DND-41 (cell line): Measurements from ENCODE around the gene PRRC2B.

Source experiments
- ATAC-seq: fragments of 200-7000 bp; cut with Tn5 transposase; 3 replicates; pipeline ENCODE4 v1.9.1; 2021; ENCODE audit warnings: low read depth; ENCODE audit not compliant: insufficient read depth
- DNase-seq: peaks from one replicate; pipeline ENCODE4 v3.0.0-alpha.2; 2020
- H2AFZ ChIP-seq: 2 replicates; pipeline ENCODE4 v1.6.0; 2012; ENCODE audit warnings: low read depth, low read length
- H3K27ac ChIP-seq: 2 replicates; pipeline ENCODE4 v1.5.1; 2012; ENCODE audit warnings: low read length, inconsistent platforms
- H3K27me3 ChIP-seq: fragments of 200-600 bp; sonication (generic); 2 replicates; pipeline ENCODE4 v1.6.0; 2012; ENCODE audit warnings: low read length, mild to moderate bottlenecking, inconsistent platforms; ENCODE audit not compliant: insufficient read depth, poor library complexity
- H3K36me3 ChIP-seq: 2 replicates; pipeline ENCODE4 v1.5.1; 2012; ENCODE audit warnings: low read length, inconsistent platforms; ENCODE audit not compliant: insufficient read depth
- H3K4me1 ChIP-seq: 2 replicates; pipeline ENCODE4 v1.5.1; 2012; ENCODE audit warnings: mild to moderate bottlenecking, low read length; ENCODE audit not compliant: insufficient read depth
- H3K4me2 ChIP-seq: 2 replicates; pipeline ENCODE4 v1.6.0; 2012; ENCODE audit warnings: mild to moderate bottlenecking, moderate library complexity, low read length, inconsistent platforms; ENCODE audit not compliant: insufficient read depth
- H3K4me3 ChIP-seq, 2 experiments: fragments of 200-600 bp in 1 of 2; shearing (Covaris generic) in 1 of 2; 2 replicates each; pipeline ENCODE4 v1.5.1; 2012 to 2016; ENCODE audit warnings: inconsistent platforms in 2 of 2, low read length in 2 of 2, mild to moderate bottlenecking in 2 of 2, low read depth in 1 of 2, moderate library complexity in 1 of 2
- H3K79me2 ChIP-seq: 2 replicates; pipeline ENCODE4 v1.6.0; 2012; ENCODE audit warnings: low read length, inconsistent platforms; ENCODE audit not compliant: insufficient read depth
- H3K9ac ChIP-seq: 2 replicates; pipeline ENCODE4 v1.6.0; 2012; ENCODE audit warnings: low read depth, mild to moderate bottlenecking, inconsistent platforms, low read length, moderate library complexity
- H3K9me3 ChIP-seq: 2 replicates; pipeline ENCODE4 v1.5.1; 2012; ENCODE audit warnings: low read length, moderate library complexity, mild to moderate bottlenecking, inconsistent platforms; ENCODE audit not compliant: insufficient read depth, severe bottlenecking
- H4K20me1 ChIP-seq: 2 replicates; pipeline ENCODE4 v1.6.0; 2012; ENCODE audit warnings: low read length; ENCODE audit not compliant: insufficient read depth
- CTCF ChIP-seq: IDR thresholded peaks from 2 replicates; pipeline ENCODE4 v1.5.1; 2012; ENCODE audit warnings: borderline replicate concordance, low read length, moderate library complexity, mild to moderate bottlenecking; ENCODE audit not compliant: poor library complexity, severe bottlenecking; ENCODE audit errors: extremely low read depth
- EZH2 ChIP-seq: IDR thresholded peaks from 3 replicates; pipeline ENCODE4 v1.6.1; 2012; ENCODE audit warnings: borderline replicate concordance, low read depth, mild to moderate bottlenecking, moderate library complexity, low read length, inconsistent platforms; ENCODE audit not compliant: severe bottlenecking

PRRC2B gene

GRCh38 chr9:131402738-131403492 lies 9.0 kb downstream of the PRRC2B start:
- DNase-seq (no peak), ATAC-seq (no peak)
- Histone ChIP-seq H3K27me3 (no peaks in the 10 kb centered on the region), H3K4me3 (no peak overlapping the region), H3K4me2 (0 out of 2 replicates have a peak overlapping the region, but pooled peaks have one; percentile 10), H3K4me1 (peaks cover 26% of the 10 kb centered on the region), H3K36me3 (peaks cover 29% of the 10 kb centered on the region), H3K9ac (no peak overlapping the region), H3K79me2 (peaks cover 98% of the 10 kb centered on the region), H4K20me1 (peaks cover 92% of the 10 kb centered on the region), H3K27ac (no peak overlapping the region), H3K9me3 (no peaks in the 10 kb centered on the region), H2AFZ (no peak overlapping the region)
- TF ChIP-seq CTCF (no peak), EZH2 (no peak)

GRCh38 chr9:131403493-131403773 lies 9.5 kb downstream of the PRRC2B start:
- no peak overlapping the region for H3K4me2 ChIP-seq
- TF ChIP-seq EZH2 (no peak), CTCF (no peak)
- no peak for DNase-seq
- peaks cover 92% of the 10 kb centered on the region for H4K20me1 ChIP-seq
- H3K9ac ChIP-seq: no peak overlapping the region
- no peaks in the 10 kb centered on the region for H3K27me3 ChIP-seq
- no peak overlapping the region for H3K27ac ChIP-seq
- H3K9me3 ChIP-seq: no peaks in the 10 kb centered on the region
- peaks cover 98% of the 10 kb centered on the region for H3K79me2 ChIP-seq
- peaks cover 28% of the 10 kb centered on the region for H3K36me3 ChIP-seq
- peaks cover 21% of the 10 kb centered on the region; the same call in 1 of the 2 replicates for H3K4me1 ChIP-seq
- no peak overlapping the region for H3K4me3 ChIP-seq
- ATAC-seq: no peak
- no peak overlapping the region for H2AFZ ChIP-seq

- Histone ChIP-seq H4K20me1 (peaks cover 89% of the 10 kb centered on the region), H3K36me3 (peaks cover 31% of the 10 kb centered on the region), H3K4me1 (peaks cover 19% of the 10 kb centered on the region; the same call in 1 of the 2 replicates), H3K4me2 (no peak overlapping the region), H3K79me2 (peaks cover 100% of the 10 kb centered on the region), H3K9me3 (no peaks in the 10 kb centered on the region), H3K27ac (no peak overlapping the region), H3K4me3 (no peak overlapping the region), H3K27me3 (no peaks in the 10 kb centered on the region), H2AFZ (no peak overlapping the region), H3K9ac (no peak overlapping the region)
- DNase-seq (no peak), ATAC-seq (no peak)
- no peak for TF ChIP-seq EZH2
Measured at GRCh38 chr9:131404581-131404980, 10.7 kb downstream of the PRRC2B start.

GRCh38 chr9:131404987-131405386 lies 11.1 kb downstream of the PRRC2B start:
- Histone ChIP-seq H3K4me2 (no peak overlapping the region), H3K36me3 (peaks cover 33% of the 10 kb centered on the region)

More at GRCh38 chr9:131404987-131405386, 11.1 kb downstream of the PRRC2B start:
- no peak overlapping the region for H3K4me3 ChIP-seq
- no peak overlapping the region for H3K27ac ChIP-seq
- no peak overlapping the region for H3K9ac ChIP-seq
- no peaks in the 10 kb centered on the region for H3K27me3 ChIP-seq
- TF ChIP-seq CTCF (no peak), EZH2 (no peak)
- ATAC-seq: no peak
- peaks cover 17% of the 10 kb centered on the region; the same call in 1 of the 2 replicates for H3K4me1 ChIP-seq
- no peak for DNase-seq
- H2AFZ ChIP-seq: no peak overlapping the region
- H3K79me2 ChIP-seq: peaks cover 100% of the 10 kb centered on the region
- no peaks in the 10 kb centered on the region for H3K9me3 ChIP-seq
- peaks cover 90% of the 10 kb centered on the region for H4K20me1 ChIP-seq
